ENCODE results near the gene ITGB5. TPM values are rescaled to one million over a fixed set of nuclear protein-coding genes. Genes with fewer than 3 reads are reported as not detected.

The ITGB5 gene
- total RNA-seq, 1 experiment from 2014 or later = 146 TPM

DNA sequence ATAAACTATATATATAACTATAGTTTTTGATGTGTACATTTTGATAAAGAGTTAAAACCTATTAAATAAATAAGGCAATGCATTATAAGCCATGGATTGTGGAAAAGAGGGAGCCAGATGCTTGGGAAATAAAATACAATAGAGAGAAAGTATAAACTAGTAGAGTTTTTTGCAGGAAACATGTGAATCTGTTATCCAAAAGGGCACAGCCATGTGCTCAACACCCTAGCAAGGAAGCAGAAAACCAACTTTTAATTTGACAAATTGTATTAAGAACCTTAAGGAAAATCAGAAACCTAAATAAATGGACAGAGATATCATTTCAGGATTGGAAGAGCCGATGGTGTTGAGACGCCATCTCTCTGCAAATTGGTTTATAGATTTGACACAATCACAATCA, 63.5 kb downstream of the ITGB5 start:
- Histone ChIP-seq H2BK20ac (ENCODE audit: low read depth, low read length, poor library complexity, severe bottlenecking) (no peak overlapping the region), H2BK120ac (ENCODE audit: low read depth, low read length, poor library complexity, severe bottlenecking) (no peak overlapping the region), H3K79me1 (ENCODE audit: insufficient read depth, low read depth, low read length, poor library complexity, severe bottlenecking) (no peaks in the 10 kb centered on the region), H4K5ac (ENCODE audit: insufficient read length, low read depth, low read length) (no peak overlapping the region), H3K23ac (ENCODE audit: insufficient read length, low read depth, low read length) (no peak overlapping the region), H2BK15ac (ENCODE audit: low read depth, low read length) (no peak overlapping the region), H3K4me2 (ENCODE audit: insufficient read depth, insufficient read length, low read length) (no peak overlapping the region), H3K9me3 (ENCODE audit: control insufficient read depth, low read depth, low read length) (no peaks in the 10 kb centered on the region), H4K8ac (replicated peaks; ENCODE audit: insufficient read length, low read depth, low read length) (no peak overlapping the region), H3K9ac (ENCODE audit: extremely low read depth, insufficient read length, low read length) (no peak overlapping the region), H2BK5ac (ENCODE audit: insufficient read length, low read length) (no peak overlapping the region), H4K91ac (ENCODE audit: insufficient read length, low read depth, low read length) (no peak overlapping the region), H3K23me2 (ENCODE audit: insufficient read length, low read depth, low read length, poor library complexity, severe bottlenecking) (no peaks in the 10 kb centered on the region), H2AK5ac (ENCODE audit: insufficient read length, low read length) (no peak overlapping the region), H2BK12ac (ENCODE audit: insufficient read length, low read depth, low read length) (no peak overlapping the region), H3K4ac (ENCODE audit: low read depth, low read length) (no peak overlapping the region), H3K4me1 (ENCODE audit: insufficient read depth, low read length) (peaks cover 14% of the 10 kb centered on the region; the same call in 1 of the 2 replicates), H3K14ac (ENCODE audit: insufficient read depth, low read length) (no peak overlapping the region), H3K79me2 (ENCODE audit: insufficient read depth, low read length) (no peaks in the 10 kb centered on the region), H4K20me1 (ENCODE audit: control insufficient read depth, insufficient read depth, insufficient read length) (no peaks in the 10 kb centered on the region), H3K27me3 (ENCODE audit: insufficient read depth, low read length) (no peaks in the 10 kb centered on the region), H2AFZ (ENCODE audit: low read length) (no peak overlapping the region), H3T11ph (ENCODE audit: low read length) (no peak overlapping the region), H3K56ac (ENCODE audit: insufficient read length, low read depth, low read length) (no peak overlapping the region), H3K18ac (ENCODE audit: insufficient read length, low read depth, low read length) (no peak overlapping the region), H3K27ac (ENCODE audit: insufficient read length, low read depth, low read length) (no peak overlapping the region)
- H3K4me1 Mint-ChIP-seq = peaks cover 38 to 46% of the 10 kb centered on the region in 2 experiments
- no peak overlapping the region for H3K4me3 Mint-ChIP-seq
- TF ChIP-seq, protein P1, sequence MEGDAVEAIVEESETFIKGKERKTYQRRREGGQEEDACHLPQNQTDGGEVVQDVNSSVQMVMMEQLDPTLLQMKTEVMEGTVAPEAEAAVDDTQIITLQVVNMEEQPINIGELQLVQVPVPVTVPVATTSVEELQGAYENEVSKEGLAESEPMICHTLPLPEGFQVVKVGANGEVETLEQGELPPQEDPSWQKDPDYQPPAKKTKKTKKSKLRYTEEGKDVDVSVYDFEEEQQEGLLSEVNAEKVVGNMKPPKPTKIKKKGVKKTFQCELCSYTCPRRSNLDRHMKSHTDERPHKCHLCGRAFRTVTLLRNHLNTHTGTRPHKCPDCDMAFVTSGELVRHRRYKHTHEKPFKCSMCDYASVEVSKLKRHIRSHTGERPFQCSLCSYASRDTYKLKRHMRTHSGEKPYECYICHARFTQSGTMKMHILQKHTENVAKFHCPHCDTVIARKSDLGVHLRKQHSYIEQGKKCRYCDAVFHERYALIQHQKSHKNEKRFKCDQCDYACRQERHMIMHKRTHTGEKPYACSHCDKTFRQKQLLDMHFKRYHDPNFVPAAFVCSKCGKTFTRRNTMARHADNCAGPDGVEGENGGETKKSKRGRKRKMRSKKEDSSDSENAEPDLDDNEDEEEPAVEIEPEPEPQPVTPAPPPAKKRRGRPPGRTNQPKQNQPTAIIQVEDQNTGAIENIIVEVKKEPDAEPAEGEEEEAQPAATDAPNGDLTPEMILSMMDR (conservative IDR thresholded peaks at IDR 0.05) = no peak
- no CpG with 5 or more reads among the region's 2 CpGs for WGBS (ENCODE audit: extremely low coverage, insufficient read length, low lambda C conversion rate)
- H3K27ac Mint-ChIP-seq = peak overlapping the region in 1 of 3 experiments; percentile 31; a peak in 1 of 7 replicates
- no peak for DNase-seq
- no peaks in the 10 kb centered on the region for H3K9me3 Mint-ChIP-seq
- no peaks in the 10 kb centered on the region for H3K27me3 Mint-ChIP-seq (ENCODE audit: low read depth)
- H3K36me3 Mint-ChIP-seq (ENCODE audit: insufficient read depth in 1 of 3, low read depth in 3 of 3) = peaks cover 32 to 42% (median 37%) of the 10 kb centered on the region in 3 experiments
